Measurements from ENCODE around the gene SNN.

GRCh38 chr16:11689031-11689840, 21.0 kb downstream of the SNN start:
- no peak for TF ChIP-seq CTCF (conservative IDR thresholded peaks at IDR 0.05; ENCODE audit: low read depth, low read length)
- no peak for TF ChIP-seq EZH2 (IDR thresholded peaks at IDR 0.05; ENCODE audit: borderline replicate concordance, low read depth, low read length, poor library complexity, severe bottlenecking)

Measured in A673 (cell line).